ENCODE data around the gene TCEANC.
"Not testable (repeated sequence)": the region's sequence is repeated elsewhere in the genome, so short reads cannot be mapped to it uniquely, and the experiment has no call there.

Gene TCEANC

GRCh38 chrX:13655674-13656073 lies 2.7 kb downstream of the TCEANC start:
- DNase-seq (ENCODE audit: low read depth, low spot score) = no peak

- no peak for DNase-seq (ENCODE audit: low read depth, low spot score)
These were observed 5.7 kb downstream of the TCEANC start for GRCh38 chrX:13658602-13659001.

DNA sequence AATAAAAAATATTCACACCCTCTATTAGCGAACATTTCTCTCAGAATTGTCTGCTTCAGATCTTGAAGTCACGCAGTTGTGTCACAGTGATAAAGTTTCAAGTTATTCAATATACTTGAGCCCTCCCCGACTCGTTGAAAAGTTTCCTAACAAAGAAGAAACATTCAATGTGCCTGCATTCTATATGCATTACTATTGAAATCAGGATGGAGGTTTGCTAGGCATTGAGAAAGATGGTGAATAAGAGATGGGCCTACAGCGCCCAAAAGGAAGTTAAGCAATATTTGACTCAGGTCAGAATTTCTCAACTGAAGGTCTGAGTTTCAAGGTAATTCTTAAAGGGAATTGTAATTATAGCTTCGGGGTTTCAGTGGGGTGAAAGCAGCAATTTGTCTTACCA lies 6.1 kb downstream of the TCEANC start:
- no peak for DNase-seq (ENCODE audit: low read depth, low spot score)

- no peak for DNase-seq (ENCODE audit: low read depth, low spot score)
These were observed 8.9 kb downstream of the TCEANC start for GRCh38 chrX:13661735-13662288.

GRCh38 chrX:13662355-13662791 lies 9.4 kb downstream of the TCEANC start:
- no peak for DNase-seq (ENCODE audit: low read depth, low spot score)

GRCh38 chrX:13664020-13664419 lies 11.1 kb downstream of the TCEANC start:
- no peak for DNase-seq (ENCODE audit: low read depth, low spot score)

GRCh38 chrX:13666836-13667235 lies 13.9 kb downstream of the TCEANC start:
- no peak for DNase-seq (ENCODE audit: low read depth, low spot score)

DNA sequence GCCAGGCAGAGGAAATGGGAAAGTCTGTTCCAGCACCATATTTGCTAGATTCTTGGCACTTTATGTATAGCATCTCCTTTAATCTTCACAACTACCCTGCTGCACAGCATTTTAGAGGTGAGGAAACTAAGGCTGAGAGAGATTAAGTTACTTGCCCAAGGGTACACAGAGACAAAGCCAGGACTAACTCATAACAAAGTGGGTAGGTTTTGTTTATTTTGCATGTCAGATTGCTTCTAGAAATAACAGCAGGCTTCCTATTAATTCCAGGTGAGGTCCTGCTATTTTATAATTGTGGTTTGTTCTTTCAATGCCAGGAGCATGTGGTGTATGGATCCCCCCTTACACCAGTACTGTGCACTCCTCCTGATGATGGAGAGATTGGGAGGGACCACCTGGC lies 15.0 kb downstream of the TCEANC start:
- DNase-seq (ENCODE audit: low read depth, low spot score) = no peak

GRCh38 chrX:13669246-13669737 lies 16.4 kb downstream of the TCEANC start:
- peak; percentile 84 for DNase-seq (ENCODE audit: low read depth, low spot score)

DNA sequence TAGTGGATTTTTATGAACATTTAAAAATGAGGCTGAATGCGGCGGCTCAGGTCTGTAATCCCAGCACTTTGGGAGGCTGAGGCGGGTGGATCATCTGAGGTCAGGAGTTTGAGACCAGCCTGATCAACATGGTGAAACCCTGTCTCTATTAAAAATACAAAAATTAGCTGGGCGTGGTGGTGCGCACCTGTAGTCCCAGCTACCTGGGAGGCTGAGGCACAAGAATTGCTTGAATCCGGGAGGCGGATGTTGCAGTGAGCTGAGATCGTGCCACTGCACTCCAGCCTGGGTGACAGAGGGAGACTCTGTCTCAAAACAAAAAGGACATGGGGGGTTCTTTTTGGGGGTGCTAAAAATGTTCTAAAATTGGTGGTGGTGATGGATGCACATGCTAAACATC lies 16.8 kb downstream of the TCEANC start:
- not testable (repeated sequence) for DNase-seq (ENCODE audit: low read depth, low spot score)

DNA sequence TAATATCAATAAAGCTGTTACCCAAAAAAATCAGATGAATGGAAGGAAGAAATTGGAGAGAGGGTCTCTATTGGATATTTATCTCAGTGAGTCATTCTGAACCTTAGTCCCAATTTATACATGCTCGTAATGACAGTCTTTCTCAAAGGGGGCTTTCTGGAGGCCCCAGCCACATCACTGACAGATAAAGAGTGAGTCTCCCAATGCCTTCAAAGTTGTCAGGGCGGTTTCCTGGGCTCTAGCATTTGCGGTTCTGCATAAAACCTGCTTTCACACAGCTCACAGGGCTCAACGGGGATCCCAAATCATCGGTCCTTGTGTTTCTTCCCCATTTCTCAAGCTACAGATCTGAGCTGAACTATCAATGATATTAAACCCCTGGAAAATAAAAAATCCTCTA lies 17.3 kb downstream of the TCEANC start:
- no peak for DNase-seq (ENCODE audit: low read depth, low spot score)

- no peak for DNase-seq (ENCODE audit: low read depth, low spot score)
These were observed 20.1 kb downstream of the TCEANC start for GRCh38 chrX:13673016-13673415.

DNA sequence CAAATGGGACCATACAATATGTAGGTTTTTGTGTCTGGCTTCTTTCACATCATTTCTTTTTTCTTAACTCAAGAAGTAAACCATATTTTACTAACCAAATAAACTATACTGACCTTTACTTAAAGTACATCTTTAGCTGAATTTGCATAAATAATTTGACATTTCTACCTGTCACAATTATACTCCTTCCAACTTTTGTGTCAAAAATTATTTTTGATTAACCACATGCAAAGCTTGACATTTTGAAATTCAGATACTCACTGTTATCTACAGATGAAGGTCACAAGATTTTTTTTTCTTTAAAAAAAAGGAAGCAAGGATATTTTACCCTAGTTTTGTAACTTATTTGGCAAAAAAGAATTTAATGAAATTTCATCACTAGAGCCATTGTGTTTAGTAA lies 23.9 kb downstream of the TCEANC start:
- DNase-seq (ENCODE audit: low read depth, low spot score) = no peak

- not testable (repeated sequence) for DNase-seq (ENCODE audit: low read depth, low spot score)
These were observed 26.8 kb downstream of the TCEANC start for GRCh38 chrX:13679700-13680099.

GRCh38 chrX:13681595-13681994 lies 28.7 kb downstream of the TCEANC start:
- DNase-seq (ENCODE audit: low read depth, low spot score) = no peak

GRCh38 chrX:13684361-13684760 lies 31.4 kb downstream of the TCEANC start:
- DNase-seq (ENCODE audit: low read depth, low spot score) = no peak

DNA sequence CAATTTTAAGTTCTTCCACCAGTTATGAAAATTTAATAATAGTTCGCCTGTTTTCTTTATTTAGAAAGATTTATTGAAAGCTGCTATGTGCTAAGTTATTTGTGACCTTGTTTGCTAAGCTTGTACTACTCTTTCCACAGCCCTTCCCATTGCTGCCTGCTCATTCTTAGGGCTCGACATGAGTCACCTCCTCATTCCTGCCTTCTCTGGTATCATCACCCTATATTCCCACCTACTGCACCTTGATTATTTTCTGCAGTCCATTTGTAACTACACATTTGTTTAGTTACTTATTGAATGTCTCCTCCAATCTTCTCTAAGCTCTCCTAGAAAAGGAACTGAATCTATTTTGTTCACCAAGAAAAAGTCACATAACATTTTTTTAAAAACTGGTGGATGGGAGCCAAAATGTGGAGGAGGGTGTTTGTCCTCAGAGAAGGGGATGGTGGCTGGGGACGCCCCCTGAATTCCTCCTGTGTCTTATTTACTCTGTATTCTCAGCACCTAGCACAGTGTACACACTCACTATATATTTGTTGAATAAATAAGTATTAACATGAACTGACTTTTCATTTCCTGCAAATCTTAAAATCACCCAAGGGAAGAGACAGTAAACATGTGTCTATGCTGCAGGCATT lies 32.3 kb downstream of the TCEANC start:
- DNase-seq (ENCODE audit: low read depth, low spot score) = no peak

DNA sequence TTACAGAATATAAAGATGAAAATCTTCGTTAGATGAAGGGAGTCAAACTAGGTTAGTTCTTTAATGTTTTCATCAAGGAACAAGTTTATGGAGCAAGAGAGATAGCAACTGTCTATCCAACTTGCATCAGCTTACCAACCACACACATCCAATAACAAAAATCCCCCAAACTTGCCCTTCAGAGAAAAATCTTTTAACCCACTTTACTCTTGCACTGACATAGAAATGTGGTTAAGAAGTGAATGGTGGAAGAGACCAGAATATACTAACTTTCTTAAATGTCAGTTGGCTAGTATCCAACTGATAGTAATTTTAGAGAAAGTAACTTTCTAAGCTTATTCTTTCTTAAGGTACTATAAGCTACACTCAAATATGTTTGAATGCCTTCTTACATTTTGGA lies 34.3 kb downstream of the TCEANC start:
- no peak for DNase-seq (ENCODE audit: low read depth, low spot score)

DNA sequence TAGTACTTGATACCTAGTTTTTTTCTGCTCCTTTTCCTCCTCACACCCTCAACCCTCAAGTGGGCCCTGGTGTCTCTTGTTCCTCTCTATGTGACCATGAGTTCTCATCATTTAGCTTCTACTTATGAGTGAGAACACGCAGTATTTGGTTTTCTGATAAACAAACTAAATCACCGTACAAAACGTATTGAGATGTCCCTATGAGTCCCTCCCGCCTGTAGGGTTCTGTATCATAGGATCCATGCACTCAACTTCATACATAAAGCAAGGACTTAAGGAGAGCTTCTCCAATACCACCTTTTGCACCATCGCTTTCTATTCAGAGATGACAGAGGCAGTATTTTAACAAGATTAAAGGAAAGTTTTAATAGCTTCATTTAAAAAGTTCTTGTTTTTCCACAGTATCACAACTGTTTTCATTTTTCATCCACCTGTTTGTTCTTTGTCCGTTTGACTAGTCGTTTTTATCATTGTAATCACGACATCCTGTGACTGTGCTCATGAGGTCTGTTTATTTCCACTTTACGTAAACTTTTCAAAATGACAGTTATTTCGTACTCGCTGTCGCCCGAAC lies 35.5 kb downstream of the TCEANC start:
- no peak for DNase-seq (ENCODE audit: low read depth, low spot score)

DNA sequence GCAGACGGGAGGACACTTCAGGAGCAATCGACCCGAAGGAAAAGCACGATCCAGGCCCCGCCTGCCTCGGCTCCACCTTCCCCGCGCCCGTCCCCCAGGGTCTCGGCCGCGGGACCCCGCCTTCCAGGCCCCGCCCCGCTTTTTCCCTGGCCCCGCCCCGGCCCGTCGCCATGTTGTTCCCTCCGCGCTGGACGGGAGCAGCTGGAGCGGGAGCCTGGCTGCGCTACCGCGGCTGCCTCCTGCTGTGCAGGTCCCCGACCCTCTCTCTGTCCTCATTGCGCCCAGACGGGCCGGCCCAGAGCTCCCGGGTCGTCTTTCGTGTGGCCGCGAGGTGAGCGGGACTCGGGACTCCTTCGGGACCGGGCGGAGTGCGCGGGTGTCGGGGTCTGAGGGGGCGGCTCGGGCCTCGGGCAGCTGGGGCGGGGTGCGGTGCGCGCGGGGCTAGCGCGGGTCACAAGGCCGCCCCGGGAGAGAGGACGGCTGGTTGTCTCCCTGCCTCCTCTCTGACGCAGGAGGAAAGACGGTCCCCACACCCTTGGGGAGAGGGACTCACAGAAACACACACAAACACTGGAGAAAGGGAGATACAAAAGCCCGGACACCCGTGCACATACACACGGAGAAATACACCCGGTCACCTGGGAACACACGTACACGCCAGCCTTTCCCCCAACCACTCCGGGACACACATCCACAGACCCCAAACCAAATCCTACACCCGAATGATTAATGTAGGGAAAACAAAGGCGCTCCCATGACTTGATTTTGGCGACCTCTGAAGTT lies 36.2 kb downstream of the TCEANC start, which contains the start of gene RAB9A:
Gene RAB9A (plus strand): TSS at position 171 of the 783 bp plus-strand sequence. CDS start 19,619 bp downstream, outside the sequence.
- no peak for DNase-seq (ENCODE audit: low read depth, low spot score)

- DNase-seq (ENCODE audit: low read depth, low spot score) = no peak
These were observed 36.8 kb downstream of the TCEANC start for GRCh38 chrX:13689741-13690211.

GRCh38 chrX:13690836-13691235 lies 37.9 kb downstream of the TCEANC start:
- no peak for DNase-seq (ENCODE audit: low read depth, low spot score)

Data from smooth muscle cell of the brain vasculature (primary cell).